K562 (cell line): ENCODE data around the gene MTIF3. TPM values are rescaled to one million over a fixed set of nuclear protein-coding genes. Genes with fewer than 3 reads are reported as not detected.

Source experiments
- ERF ChIP-seq: fragments of 450-650 bp; formaldehyde crosslinking; IDR thresholded peaks from 2 replicates; pipeline ENCODE4 v1.4.0; 2020; ENCODE audit warnings: mild to moderate bottlenecking, mixed read lengths
- REST ChIP-seq, 2 experiments: fragments of 450-650 bp; formaldehyde crosslinking in 1 of 2; IDR thresholded peaks; 2 replicates each; pipeline versions ENCODE4 v1.4.0 to v1.6.1; 2014 to 2020; ENCODE audit warnings: mild to moderate bottlenecking in 2 of 2, borderline replicate concordance in 1 of 2, low read depth in 1 of 2
- SMC3 ChIP-seq: conservative IDR thresholded peaks from 2 replicates; pipeline ENCODE4 v1.6.1; 2011; ENCODE audit warnings: low read depth, low read length, improper control_type of control experiment; ENCODE audit not compliant: insufficient read depth
- ZFP1 ChIP-seq: fragments of 450-650 bp; formaldehyde crosslinking; IDR thresholded peaks from 2 replicates; pipeline ENCODE4 v1.4.0; 2020; ENCODE audit warnings: mild to moderate bottlenecking, mixed read lengths
- ZKSCAN3 ChIP-seq: fragments of 250-450 bp; sonication (Bioruptor Pico); IDR thresholded peaks from 2 replicates; pipeline ENCODE4 v1.4.0; 2020
- polyA plus RNA-seq, 8 experiments: library from polyadenylated mRNA; depleted of rRNA in 4 of 8; stranded (reverse) in 5 of 8; unstranded in 3 of 8; fragments of >200 nt; fragmentation: Nextera tagmentation in 2 of 8; fragmentation: Illumina TruSeq in 1 of 8; extraction: Ambion mirVana in 2 of 8; extraction: Trizol in 1 of 8; gene quantifications; 2 replicates each; pipeline versions ENCODE4 v1.2.1 to v1.2.3, GENCODE V29; 2011 to 2014; ENCODE audit warnings: inconsistent platforms in 1 of 8, missing spikeins in 1 of 8
- total RNA-seq, 7 experiments: library from RNA; depleted of rRNA in 6 of 7; stranded (reverse); fragments of >200 nt in 6 of 7; fragmentation: Illumina TruSeq in 2 of 7; extraction: Trizol in 2 of 7; gene quantifications; 2 replicates each; pipeline versions ENCODE4 v1.2.1 to v1.2.3, GENCODE V29; 2011 to 2021; ENCODE audit warnings: low replicate concordance in 1 of 7

MTIF3 gene
- total and polyA plus RNA-seq, 9 of the 15 experiments (the other 6 are each of a cell fraction or from before 2014, with no cell fraction given) = 23.5 to 73.6 (median 45.2) TPM

- TF ChIP-seq ERF (CRISPR knock-in tag) (no peak), ZKSCAN3 (CRISPR knock-in tag) (no peak), REST (IDR thresholded peaks at IDR 0.05; ENCODE audit: borderline replicate concordance) (peak; percentile 36; the same call in 1 of the 2 replicates), REST (CRISPR knock-in tag; IDR thresholded peaks at IDR 0.05; ENCODE audit: low read depth) (no peak), ZFP1 (no peak), SMC3 (peak; percentile 50; the same call in 1 of the 2 replicates)
- TF ChIP-seq, all 486 proteins: peak for 4
These were observed 44.0 kb downstream of the MTIF3 start (continued) for GRCh38 chr13:27406178-27406939.
